SK-N-SH (cell line): ENCODE data around the gene SYPL2.

Experiments used
- CHD2 ChIP-seq: fragments of 150-350 bp; IDR thresholded peaks from 2 replicates; pipeline ENCODE4 v1.6.1; 2018; ENCODE audit warnings: low read length; ENCODE audit not compliant: partially characterized antibody
- EP300 ChIP-seq, 2 experiments: IDR thresholded peaks; 2 replicates each; pipeline versions ENCODE4 v1.4.0 to v1.6.1; 2012; ENCODE audit warnings: borderline replicate concordance in 1 of 2, low read depth in 1 of 2, low read length in 1 of 2
- EZH2phosphoT487 ChIP-seq: fragments of 200-600 bp; sonication (generic); IDR thresholded peaks from 2 replicates; pipeline ENCODE4 v1.6.1; 2017; ENCODE audit warnings: low read depth, mixed run types, mild to moderate bottlenecking, antibody characterized with exemption, moderate library complexity, borderline replicate concordance
- GATA2 ChIP-seq: sonication (generic); formaldehyde crosslinking; IDR thresholded peaks from 2 replicates; pipeline ENCODE4 v1.5.0; 2020; ENCODE audit warnings: mild to moderate bottlenecking, missing genetic modification reagents
- JUND ChIP-seq: IDR thresholded peaks from 2 replicates; pipeline ENCODE4 v1.4.0; 2012
- RAD21 ChIP-seq: IDR thresholded peaks from 2 replicates; pipeline ENCODE4 v1.6.1; 2012; ENCODE audit warnings: mild to moderate bottlenecking, low read length
- SIN3A ChIP-seq: IDR thresholded peaks from 2 replicates; pipeline ENCODE4 v1.6.1; 2012; ENCODE audit warnings: low read depth, mild to moderate bottlenecking, low read length, moderate library complexity, borderline replicate concordance
- SMC3 ChIP-seq: IDR thresholded peaks from 2 replicates; pipeline ENCODE4 v1.6.1; 2012; ENCODE audit warnings: low read depth, low read length, improper control_type of control experiment
- YY1 ChIP-seq: IDR thresholded peaks from 2 replicates; pipeline ENCODE4 v1.4.0; 2012; ENCODE audit warnings: low read depth, mild to moderate bottlenecking
- ZBTB33 ChIP-seq: IDR thresholded peaks from 2 replicates; pipeline ENCODE4 v1.4.0; 2012; ENCODE audit warnings: low read depth, borderline replicate concordance
- TF ChIP-seq, protein P1 (sequence below): fragments of 200-600 bp; sonication (generic); IDR thresholded peaks from 2 replicates; pipeline ENCODE4 v1.6.1; 2017; ENCODE audit warnings: antibody characterized with exemption, mild to moderate bottlenecking, moderate library complexity
- TF ChIP-seq, protein P2 (sequence below): IDR thresholded peaks from 2 replicates; pipeline ENCODE4; 2012

DNA sequence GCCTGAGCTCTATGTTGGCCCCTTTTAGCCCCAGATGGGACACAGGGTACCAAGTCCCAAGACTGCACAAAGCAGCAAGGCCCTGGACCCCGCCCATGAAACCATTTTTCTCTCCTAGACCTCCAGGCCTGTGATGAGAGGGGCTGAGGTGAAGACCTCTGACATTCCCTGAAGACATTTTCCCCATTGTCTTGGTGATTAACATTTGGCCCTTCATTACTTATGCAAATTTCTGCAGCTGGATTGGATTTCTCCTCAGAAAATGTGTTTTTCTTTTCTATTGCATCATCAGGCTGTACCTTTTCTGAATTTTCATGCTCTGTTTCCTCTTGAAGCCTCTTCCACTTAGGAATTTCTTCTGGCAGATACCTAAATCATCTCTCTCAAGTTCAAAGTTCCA, 31.9 kb upstream of the SYPL2 start:
- TF ChIP-seq EP300 (IDR thresholded peaks at IDR 0.05; ENCODE audit: borderline replicate concordance in 1 of 2, low read depth in 1 of 2, low read length in 1 of 2) (no peak), JUND (no peak), YY1 (no peak), SMC3 (no peak), SIN3A (no peak), ZBTB33 (no peak), EZH2phosphoT487 (no peak), CHD2 (no peak), GATA2 (CRISPR knock-in tag) (no peak), RAD21 (no peak)
- TF ChIP-seq, protein P1, sequence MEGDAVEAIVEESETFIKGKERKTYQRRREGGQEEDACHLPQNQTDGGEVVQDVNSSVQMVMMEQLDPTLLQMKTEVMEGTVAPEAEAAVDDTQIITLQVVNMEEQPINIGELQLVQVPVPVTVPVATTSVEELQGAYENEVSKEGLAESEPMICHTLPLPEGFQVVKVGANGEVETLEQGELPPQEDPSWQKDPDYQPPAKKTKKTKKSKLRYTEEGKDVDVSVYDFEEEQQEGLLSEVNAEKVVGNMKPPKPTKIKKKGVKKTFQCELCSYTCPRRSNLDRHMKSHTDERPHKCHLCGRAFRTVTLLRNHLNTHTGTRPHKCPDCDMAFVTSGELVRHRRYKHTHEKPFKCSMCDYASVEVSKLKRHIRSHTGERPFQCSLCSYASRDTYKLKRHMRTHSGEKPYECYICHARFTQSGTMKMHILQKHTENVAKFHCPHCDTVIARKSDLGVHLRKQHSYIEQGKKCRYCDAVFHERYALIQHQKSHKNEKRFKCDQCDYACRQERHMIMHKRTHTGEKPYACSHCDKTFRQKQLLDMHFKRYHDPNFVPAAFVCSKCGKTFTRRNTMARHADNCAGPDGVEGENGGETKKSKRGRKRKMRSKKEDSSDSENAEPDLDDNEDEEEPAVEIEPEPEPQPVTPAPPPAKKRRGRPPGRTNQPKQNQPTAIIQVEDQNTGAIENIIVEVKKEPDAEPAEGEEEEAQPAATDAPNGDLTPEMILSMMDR: no peak
- TF ChIP-seq, protein P2, sequence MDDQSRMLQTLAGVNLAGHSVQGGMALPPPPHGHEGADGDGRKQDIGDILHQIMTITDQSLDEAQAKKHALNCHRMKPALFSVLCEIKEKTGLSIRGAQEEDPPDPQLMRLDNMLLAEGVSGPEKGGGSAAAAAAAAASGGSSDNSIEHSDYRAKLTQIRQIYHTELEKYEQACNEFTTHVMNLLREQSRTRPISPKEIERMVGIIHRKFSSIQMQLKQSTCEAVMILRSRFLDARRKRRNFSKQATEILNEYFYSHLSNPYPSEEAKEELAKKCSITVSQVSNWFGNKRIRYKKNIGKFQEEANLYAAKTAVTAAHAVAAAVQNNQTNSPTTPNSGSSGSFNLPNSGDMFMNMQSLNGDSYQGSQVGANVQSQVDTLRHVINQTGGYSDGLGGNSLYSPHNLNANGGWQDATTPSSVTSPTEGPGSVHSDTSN: no peak
